GM19438 (cell line): Measurements from ENCODE around the gene MMP8.
"Not testable (repeated sequence)": the region's sequence is repeated elsewhere in the genome, so short reads cannot be mapped to it uniquely, and the experiment has no call there.

Experiments used
- ATAC-seq: cut with Tn5 transposase; IDR thresholded peaks from one replicate; pipeline ENCODE4 v1.9.1; 2021; ENCODE audit warnings: low read depth; ENCODE audit not compliant: unreplicated experiment

MMP8 gene

DNA sequence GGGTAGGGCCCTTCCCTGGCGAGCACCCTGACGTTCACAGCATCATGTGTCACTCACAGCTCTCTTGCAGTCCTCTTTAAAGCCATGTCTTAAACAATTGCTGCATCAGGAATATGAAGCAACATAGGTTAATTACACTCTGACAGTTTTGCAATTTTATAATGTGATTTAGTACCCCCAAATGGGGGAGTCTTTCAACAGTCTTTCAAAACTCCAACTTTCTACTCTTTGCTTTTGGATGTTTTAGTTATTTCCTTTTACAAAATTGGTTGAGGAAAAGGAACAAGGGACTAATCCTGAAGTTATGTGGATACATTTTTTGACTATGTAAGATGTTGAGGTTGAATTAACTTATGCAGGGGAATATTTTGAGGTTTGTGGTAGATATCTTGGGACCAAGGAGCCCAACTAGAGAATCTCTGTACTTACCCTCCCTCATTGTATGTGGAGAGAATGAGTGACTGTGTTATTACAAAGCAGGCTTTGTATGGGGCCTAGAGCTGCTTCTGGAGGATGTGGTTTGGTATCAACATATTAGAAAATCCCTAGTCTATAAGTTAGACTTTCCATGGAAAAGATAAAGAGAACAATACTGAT is at the start of gene MMP8:
TSS of gene MMP8 (minus strand) at position 51 of the 597 bp plus-strand sequence. CDS start 99 bp downstream, outside the sequence.
- no peak for ATAC-seq

- ATAC-seq, result no peak
Observed at GRCh38 chr11:102773386-102773785, 48.6 kb upstream of the MMP8 start.

DNA sequence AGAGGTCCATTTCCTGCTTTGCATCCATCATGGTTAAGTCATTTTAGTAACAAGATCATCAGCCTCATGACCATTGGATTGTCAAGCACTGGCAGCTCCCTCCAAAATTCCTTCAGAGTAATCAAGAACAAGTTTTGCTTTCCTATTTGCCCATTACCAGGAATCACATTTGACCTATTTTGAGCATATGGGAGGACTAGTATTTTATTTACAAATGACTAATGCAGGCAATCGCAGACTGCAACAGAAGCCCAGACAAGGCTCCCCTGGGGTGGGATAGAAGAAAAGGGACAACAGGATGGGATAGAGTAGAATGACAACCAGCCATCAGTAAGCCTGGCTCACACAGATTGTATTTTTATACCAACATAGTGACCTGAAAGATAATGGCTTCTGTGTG is 46.6 kb upstream of the MMP8 start:
- no peak for ATAC-seq

DNA sequence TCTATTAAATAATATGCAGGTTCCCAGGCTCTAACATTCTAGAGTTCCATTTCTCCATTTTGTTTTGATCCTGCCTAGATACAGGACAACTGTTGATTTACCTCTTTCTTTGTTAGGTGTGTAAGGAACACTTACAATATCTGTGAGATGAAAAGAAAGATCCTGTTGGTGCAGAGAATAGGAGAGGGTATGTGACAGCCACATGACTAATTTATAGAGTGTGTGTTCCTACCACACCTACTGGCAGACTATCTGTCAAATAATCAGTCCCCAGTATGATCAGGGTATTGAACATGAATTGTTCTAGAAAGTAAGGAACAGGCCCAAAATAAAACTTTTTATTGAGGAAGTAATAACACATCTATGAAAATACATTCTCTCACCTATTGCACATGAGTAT is 45.4 kb upstream of the MMP8 start:
- ATAC-seq, result no peak

DNA sequence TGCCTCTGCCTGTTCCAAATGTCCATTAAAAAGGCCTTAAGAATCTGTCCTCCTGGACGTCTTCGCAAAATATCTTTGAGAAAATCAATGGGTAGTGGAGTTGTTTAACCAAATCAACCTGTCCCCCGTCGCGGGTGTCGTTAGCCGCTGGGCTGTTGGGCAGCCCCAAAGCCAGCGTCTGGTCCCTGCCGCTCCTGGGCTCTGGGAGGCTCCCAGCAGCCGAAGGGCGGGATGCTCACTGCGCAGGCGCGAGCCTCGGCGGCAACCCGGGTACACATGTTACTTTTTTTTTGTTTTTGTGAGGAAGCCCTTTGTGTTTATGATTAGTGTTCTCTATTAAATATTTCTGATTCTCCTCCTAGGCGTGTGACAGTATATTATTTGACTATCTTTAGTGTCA is 43.0 kb upstream of the MMP8 start:
- no peak for ATAC-seq

GRCh38 chr11:102763440-102763839 is 38.7 kb upstream of the MMP8 start:
- no peak for ATAC-seq

- ATAC-seq, result no peak
Observed at GRCh38 chr11:102762361-102762767, 37.6 kb upstream of the MMP8 start.

DNA sequence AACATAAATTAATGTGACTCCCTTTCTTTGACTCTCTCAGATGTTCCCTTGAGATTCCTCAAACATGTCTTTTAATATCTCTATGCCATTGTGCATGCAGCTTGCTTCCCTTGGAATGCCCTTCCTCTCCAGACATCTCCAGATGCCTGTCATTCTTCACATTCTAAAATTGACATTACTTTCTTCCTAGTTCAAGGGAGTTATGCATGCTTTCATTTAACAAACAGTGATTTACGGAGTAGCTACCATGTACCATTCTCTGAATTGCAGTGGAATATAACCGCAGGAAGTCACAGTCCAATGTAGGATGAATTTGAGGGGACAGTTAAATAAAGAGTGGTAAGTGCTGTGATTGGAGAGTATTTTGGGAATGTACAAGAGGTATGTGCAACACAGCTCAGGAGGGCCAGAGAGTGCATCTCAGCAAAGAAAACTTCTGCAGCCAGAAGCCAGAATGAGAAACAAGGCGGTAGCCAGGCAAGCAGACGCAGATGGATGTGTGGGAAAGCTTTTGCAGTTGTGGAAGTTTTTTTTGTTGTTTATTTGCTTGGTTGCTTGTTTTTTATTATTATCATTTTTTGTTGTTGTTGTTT is 37.0 kb upstream of the MMP8 start:
- no peak for ATAC-seq

GRCh38 chr11:102760344-102761035 is 35.7 kb upstream of the MMP8 start:
- no peak for ATAC-seq

GRCh38 chr11:102757823-102758549 is 33.2 kb upstream of the MMP8 start:
- no peak for ATAC-seq

- ATAC-seq, result no peak
Observed at GRCh38 chr11:102753267-102753666, 28.5 kb upstream of the MMP8 start.

DNA sequence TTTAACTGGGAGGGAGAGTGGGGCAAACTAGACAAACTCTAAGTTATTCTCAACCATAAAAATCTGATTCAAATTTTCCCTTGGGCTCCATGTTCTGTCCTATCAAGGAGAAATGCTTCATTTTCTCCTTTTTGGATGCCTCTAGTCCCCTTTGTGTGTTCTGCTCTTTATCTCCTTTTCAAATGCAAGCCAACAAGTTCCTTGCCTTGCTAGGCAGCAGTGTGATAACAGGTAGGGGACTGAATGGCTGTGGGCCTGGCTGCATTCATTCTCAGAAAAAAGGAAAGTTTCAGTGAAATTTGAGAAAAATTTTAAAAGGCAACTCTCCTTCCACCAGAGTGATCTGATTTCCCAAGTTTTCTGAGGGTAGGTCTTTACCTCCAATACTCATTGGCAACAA is 26.9 kb upstream of the MMP8 start:
- no peak for ATAC-seq

GRCh38 chr11:102749101-102749722 is 24.5 kb upstream of the MMP8 start:
- ATAC-seq, result no peak

DNA sequence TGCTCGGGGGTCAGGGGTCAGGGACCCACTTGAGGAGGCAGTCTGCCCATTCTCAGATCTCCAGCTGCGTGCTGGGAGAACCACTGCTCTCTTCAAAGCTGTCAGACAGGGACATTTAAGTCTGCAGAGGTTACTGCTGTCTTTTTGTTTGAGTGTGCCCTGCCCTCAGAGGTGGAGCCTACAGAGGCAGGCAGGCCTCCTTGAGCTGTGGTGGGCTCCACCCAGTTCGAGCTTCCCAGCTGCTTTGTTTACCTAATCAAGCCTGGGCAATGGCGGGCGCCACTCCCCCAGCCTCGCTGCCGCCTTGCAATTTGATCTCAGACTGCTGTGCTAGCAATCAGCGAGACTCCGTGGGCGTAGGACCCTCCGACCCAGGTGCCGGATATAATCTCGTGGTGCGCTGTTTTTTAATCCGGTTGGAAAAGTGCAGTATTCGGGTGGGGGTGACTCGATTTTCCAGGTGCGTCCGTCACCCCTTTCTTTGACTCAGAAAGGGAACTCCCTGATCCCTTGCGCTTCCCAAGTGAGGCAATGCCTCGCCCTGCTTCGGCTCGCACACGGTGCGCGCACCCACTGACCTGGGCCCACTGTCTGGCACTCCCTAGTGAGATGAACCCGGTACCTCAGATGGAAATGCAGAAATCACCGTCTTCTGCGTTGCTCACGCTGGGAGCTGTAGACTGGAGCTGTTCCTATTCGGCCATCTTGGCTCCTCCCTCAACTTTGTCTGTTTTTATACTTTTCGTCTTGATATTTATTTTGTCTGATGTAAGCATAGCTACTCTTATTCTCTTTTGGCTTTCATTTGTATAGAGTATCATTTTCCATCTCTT is 22.2 kb upstream of the MMP8 start:
- not testable (repeated sequence) for ATAC-seq

GRCh38 chr11:102734650-102735049 is 9.9 kb upstream of the MMP8 start:
- no peak for ATAC-seq

DNA sequence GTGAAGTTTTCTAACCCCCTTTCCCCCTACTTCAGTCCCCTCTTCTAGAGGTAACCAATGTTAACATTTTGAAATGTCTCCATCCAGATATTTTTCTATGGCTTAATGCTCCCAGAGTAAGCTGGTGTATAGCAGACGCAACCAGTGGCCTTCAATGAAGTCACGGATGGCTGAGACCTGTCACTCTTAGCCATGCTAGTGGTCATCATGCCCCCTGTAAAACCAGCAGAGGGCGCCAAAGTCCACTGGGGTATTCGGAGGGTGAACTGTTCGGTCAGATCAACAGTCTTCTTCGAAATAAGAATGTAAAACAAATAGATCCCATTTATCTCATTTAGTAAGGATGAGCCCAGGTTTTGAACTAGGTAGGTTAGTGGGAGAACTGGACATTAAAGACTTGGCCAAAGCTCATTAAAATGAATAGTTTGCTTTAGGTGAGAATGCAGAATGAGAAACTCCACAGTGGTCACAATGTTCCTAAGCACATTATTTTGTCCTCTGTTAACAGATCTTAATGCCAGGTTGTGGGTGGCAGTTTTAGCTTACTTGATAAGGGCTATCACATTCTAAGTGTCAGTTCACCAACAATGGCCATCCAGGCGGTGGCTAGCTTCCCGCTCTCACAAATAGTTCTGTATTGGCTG is 8.6 kb upstream of the MMP8 start:
- peak; percentile 92 for ATAC-seq

DNA sequence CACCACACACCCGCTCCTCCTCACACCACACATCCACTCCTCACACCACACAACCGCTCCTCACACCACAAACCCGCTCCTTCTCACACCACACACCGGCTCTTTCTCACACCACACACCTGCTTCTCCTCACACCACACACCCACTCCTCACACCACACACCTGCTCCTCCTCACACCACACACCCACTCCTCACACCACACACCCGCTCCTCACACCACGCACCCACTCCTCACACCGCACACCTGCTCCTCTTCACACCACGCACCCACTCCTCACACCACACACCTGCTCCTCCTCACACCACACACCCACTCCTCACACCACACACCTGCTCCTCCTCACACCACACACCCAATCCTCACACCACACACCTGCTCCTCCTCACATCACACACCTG is 6.2 kb upstream of the MMP8 start:
- not testable (repeated sequence) for ATAC-seq

GRCh38 chr11:102729849-102730815 is 5.4 kb upstream of the MMP8 start:
- ATAC-seq, result no peak
